ENCODE measurements around the gene GAPDHS.

Gene GAPDHS

DNA sequence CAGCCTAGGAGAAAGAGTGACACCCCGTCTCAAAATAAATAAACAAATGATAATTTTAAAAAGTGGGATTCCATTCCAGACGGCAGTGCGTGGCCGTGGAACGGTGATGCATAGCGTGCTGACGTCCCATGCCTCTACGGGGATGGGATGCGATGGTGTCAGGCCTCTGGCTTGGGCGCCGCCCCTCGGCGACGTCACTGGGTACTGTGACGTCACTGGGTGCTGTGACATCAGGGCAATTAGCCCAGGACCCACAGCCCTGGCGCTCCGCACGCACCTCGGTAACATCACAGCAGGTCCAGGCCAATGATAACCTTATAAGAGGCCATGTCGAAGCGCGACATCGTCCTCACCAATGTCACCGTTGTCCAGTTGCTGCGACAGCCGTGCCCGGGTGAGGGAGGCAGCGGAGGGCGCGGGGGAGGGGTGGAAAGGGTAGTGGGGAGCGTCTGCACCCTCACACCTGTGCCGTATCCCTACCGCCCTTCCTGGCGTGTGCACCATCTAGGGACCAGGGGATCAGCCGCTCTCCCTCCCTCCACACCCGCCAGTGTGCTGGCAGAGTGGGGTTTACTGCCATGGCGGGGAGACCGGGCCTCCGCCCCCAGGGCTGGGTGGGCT, at the start of gene GAPDHS:
Gene GAPDHS, plus strand, starts transcription at position 256 of the 621 bp plus-strand sequence. Its CDS starts 72 bp downstream, at position 328.
- no peak for DNase-seq (ENCODE audit: low spot score)

DNA sequence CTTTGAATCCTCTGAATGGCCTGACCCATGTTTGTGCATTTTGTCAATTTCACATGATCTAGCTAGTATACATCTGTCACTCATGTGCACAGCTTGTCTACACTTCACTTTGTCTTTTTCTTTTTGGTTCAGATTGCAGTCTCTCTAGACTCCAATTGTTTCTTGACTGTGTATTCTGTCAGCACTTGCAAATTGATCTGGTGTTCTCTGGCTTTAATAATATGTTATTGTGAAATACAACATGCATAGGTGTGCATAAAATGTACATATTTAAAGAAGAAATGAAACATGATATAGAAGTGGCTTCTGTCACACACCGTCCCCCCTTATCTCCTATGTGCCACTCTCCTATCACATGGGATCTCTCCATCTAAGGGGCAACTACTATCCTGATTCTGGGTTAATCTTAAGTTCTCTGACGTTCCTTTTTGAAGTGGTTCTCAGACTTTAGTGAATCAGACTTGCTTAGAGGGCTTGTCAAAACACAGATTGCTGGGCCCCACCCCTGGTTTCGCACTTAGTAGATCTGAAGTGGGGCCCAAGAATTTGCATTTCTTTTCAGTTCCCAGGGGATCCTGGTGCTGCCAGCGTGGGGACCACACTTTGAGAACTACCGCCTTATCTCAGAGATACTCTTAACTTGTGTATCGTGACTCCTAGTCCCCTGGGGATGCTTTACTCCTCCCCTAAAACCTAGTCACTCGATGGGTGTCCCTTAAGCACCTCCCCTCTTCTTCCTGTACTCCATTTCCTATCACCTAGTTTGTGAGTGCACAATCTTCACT, 48.8 kb upstream of the GAPDHS start:
- no peak for DNase-seq (ENCODE audit: low spot score)

- no peak for DNase-seq (ENCODE audit: low spot score)
These were observed 47.0 kb upstream of the GAPDHS start for GRCh38 chr19:35486268-35486708.

DNA sequence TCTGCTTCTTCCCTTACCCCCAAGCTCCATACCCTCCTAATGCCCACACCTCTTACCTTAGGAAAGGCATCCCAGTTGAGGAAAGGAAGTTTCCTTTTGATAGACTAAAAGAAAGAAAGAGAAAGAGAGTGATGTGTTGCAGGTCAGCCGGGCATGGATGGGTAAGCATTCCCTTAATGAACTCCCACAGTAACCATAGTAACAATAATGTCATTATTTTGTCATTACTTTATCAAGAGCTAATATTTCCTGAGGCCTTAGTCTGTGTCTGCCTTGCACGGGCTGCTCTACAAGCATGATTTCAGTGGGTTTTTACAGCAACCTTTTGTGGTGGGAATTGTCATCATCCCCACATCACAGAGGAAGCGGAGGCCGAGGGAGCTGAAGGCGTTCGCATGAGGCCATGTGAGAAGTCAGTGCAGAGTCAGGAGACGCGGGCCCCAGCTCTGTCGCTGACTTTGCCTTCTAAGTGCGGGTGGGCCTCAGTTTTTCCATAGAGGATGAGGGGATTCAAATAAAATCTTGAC, 45.5 kb upstream of the GAPDHS start:
- DNase-seq (ENCODE audit: low spot score), result no peak

DNA sequence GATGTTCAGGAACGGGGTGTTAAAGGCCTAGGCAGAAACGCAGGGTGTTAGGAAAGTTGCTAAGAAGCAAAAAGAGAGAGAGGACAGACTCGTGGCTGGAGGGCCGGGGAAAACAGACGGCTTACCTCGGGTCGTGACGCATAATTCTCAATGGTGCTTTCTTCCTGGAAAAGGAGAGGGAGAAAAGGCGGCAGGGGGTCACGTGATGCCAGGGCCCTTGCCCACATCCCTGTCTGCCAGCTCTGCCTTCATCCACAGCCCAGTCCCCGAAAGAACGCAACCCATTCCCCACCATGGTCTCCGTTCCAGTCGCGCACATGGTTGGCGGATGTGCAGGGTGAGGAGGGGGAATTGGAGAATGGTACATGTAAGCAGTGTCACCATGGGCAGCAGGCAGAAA, 44.6 kb upstream of the GAPDHS start:
- no peak for DNase-seq (ENCODE audit: low spot score)

DNA sequence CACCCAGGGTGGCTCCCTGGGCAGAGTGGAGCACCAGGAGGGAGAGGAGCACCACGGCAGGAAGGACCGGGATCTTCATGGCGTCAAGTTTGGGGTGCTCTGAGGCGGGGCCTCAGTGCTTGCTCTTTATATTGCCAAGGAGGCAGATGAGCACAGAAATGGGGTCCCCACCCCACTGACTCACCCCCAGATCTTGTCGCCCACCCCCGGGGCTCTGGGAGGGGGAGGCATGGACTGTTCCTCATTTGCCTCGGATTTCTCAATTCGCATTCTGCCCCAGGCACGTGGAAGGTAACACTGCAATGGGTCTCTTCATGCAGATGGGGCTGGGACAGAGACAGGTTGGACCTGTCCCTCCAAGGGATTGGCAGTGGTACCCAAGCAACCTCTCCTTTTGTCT, 42.9 kb upstream of the GAPDHS start, which contains the start of gene KRTDAP:
Gene KRTDAP, minus strand, starts transcription at position 101 of the 400 bp plus-strand sequence. Its CDS starts 22 bp downstream, at position 79.
- DNase-seq (ENCODE audit: low spot score), result no peak

DNA sequence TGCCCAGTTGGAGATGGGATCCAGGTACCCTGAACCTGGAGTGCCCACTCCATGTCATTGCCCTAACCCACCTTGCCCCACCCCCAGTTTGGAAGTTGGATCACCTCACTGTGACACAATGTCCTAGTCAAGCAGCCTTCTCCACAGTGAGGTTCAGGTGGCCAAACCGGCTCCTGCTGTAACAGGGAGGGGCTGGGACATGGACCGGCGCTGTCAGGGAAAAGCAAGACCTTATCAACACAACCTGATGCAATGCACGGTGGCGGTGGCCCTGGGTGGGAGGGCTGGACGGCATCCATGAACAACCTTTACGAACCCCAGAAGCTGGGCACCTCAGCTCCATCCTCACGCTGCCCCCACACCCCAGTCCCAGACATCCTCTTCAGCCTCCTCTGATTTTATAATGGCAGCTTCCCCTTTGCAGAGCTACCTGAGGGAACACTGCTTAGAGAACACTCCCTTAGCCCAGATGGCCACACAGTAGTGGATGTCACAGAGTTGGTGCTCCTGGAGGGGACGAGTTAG, 41.4 kb upstream of the GAPDHS start:
- no peak for DNase-seq (ENCODE audit: low spot score)

GRCh38 chr19:35493971-35494370, 39.3 kb upstream of the GAPDHS start:
- no peak for DNase-seq (ENCODE audit: low spot score)

GRCh38 chr19:35495107-35496064, 37.9 kb upstream of the GAPDHS start:
- DNase-seq (ENCODE audit: low spot score), result peak; percentile 89

DNA sequence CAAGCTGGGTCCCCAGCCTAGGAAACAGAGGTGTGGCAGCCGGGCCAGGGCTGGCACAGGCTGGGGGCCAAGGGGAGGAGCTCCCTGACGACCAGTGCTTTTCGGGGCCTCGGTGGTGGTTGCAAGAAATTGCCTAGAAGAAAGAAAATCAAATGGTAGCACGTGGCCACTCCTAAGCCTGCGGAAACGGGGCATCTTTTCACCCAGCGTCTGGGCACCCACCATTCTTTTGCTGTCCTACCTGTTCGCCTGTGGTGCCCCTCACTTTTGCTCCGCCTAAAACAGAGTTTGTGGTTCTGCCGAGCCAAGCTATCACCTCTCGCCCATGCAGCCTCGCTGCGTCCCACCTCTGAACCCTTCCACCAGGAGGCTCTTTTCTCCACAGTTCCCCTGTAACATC, 35.9 kb upstream of the GAPDHS start:
- DNase-seq (ENCODE audit: low spot score), result no peak

GRCh38 chr19:35498220-35498619, 35.0 kb upstream of the GAPDHS start:
- no peak for DNase-seq (ENCODE audit: low spot score)

GRCh38 chr19:35498984-35499527, 34.2 kb upstream of the GAPDHS start:
- DNase-seq (ENCODE audit: low spot score), result no peak

- DNase-seq (ENCODE audit: low spot score), result no peak
These were observed 32.6 kb upstream of the GAPDHS start for GRCh38 chr19:35500611-35501010.

DNA sequence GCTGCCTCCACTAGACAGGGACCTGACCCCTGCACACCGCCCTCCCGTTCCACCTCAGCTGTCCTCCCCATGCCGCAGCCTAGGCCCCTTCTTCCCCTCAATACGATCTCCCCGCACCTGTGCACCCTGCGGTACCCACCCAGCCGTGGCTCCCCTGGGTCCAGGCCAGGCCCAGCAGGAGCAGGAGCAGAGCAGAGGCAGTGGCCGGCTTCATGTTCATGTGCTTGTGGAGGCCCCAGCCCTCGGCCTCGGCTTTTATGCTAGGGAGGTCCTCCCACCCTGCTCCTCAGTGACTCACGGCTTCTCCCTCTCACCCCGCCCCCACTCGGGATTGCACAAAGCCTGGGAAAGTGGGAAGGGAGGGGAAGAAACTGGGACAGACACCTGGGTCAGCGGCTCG, 31.6 kb upstream of the GAPDHS start:
- DNase-seq (ENCODE audit: low spot score), result no peak

DNA sequence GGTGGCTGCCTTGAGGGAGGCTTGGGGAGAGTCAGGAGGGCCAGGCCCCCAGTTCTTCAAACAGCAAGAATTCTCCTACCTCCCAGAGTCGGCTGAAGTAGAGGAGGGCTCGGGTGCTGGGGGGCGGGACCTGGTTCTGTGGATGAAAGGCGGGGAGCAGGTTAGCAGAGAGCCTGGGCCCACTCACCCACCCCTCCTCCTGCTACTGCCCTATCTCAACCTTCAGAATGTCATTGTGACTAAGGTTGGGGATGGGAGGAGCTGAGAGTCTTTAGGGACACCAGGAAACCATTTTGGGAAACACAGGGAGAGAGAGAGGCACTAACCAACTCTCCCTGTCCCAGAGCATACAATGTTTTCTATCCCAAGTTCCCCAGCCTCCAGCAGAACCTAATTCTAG, 30.5 kb upstream of the GAPDHS start:
- no peak for DNase-seq (ENCODE audit: low spot score)

GRCh38 chr19:35506011-35506410, 27.2 kb upstream of the GAPDHS start:
- no peak for DNase-seq (ENCODE audit: low spot score)

DNA sequence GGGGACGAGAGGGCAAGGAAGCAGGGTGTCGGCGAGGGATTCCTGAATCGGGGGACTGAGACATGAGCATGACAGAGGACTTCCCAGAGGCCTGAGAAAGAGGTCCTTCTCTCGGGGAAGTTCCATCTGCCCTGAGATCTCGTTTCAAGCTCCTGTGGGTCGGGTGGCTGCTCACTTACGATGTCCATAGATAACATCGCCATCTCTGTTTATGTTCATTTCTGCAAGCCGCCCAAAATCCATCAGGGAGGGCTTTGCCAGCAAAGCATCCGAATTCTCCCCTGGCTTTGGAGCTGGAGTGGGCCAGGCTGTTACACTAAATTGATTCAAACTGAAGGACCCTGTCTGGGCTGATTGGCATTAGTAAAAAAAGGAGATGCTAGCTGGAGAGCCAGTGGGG, 25.7 kb upstream of the GAPDHS start:
- DNase-seq (ENCODE audit: low spot score), result no peak

- no peak for DNase-seq (ENCODE audit: low spot score)
These were observed 25.1 kb upstream of the GAPDHS start for GRCh38 chr19:35508129-35508528.

DNA sequence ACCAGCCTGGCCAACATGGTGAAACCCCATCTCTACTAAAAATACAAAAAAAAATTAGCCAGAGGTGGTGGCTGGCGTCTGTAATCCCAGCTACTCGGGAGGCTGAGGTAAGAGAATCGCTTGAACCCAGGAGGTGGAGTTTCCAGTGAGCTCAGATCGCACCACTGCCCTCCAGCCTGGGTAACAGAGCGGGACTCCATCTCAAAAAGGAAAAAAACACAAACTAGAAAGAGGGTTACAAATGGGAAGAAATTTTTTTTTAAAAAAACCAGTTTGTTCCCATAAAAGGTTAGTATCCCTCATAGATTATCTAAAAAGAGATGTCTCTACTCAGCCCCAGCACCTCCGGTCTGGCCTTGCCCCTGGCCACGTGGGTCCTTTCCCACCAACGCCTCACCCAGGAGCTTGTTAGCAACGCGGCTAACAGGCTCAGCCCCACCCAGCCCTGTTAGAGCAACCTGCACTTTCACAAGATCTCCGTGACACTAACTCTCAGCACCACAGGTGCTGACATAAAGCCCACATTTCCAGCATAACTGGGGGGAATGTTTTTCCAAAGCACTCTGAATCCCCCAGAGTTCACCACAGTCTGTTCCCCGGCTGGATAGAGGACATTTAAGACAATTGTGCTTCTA, 24.1 kb upstream of the GAPDHS start:
- peak; percentile 58 for DNase-seq (ENCODE audit: low spot score)

DNA sequence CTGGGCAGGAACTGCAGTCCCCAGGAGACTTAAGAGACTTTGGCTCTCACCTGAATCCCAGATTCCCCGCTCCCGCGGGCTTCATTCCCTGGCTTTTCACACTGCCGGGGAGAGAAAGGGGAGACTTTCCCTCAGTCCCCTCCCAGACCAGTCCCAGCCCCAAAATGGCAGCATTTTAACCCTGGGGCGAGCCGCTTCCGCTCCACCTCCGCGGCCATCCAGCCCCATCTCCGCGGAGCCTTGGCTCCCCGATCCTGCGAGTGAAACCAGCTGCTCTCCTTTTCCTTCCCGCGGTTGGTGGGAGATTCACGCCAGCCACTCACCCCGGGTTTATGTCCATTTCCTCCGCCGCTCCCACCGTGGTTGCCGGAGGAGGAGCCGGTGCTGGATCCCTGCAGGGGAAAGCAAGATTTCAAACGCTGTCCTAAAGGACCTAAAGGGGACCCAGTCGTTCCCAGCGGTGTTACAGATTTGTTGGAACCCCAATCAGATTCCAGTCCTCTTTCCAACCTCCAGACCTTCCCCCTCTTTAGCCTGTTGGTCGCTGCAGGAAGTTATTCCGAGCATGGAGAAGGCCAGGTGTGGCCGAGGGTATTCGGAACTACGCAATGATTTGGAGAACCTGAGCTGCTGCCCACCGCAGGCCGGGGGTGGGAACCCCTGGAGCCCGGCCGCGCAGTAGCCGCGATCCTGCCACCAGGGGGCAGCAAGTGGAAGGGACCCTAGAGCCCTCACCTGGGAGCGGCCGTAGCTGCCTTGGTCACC, 23.2 kb upstream of the GAPDHS start:
- DNase-seq (ENCODE audit: low spot score), result peak; percentile 96

Measured in HuH-7.5 (cell line).